Neural cell (in vitro differentiated cells): ENCODE measurements around the gene RAPGEF5. TPM values are rescaled to one million over a fixed set of nuclear protein-coding genes. Genes with fewer than 3 reads are reported as not detected.

ENCODE experiments used
- H2AFZ ChIP-seq: fragments of 200-600, 300-800 bp; sonication (generic), shearing (Covaris generic); 2 replicates; pipeline ENCODE4 v1.6.0; 2014; ENCODE audit warnings: low read depth, mild to moderate bottlenecking, antibody characterized with exemption, low read length, moderate library complexity
- H3F3A ChIP-seq: fragments of 200-600 bp; shearing (Covaris generic); 2 replicates; pipeline ENCODE4 v1.6.1; 2016; ENCODE audit warnings: mild to moderate bottlenecking, moderate library complexity, mixed read lengths, antibody characterized with exemption, low read length; ENCODE audit not compliant: insufficient read depth, poor library complexity, severe bottlenecking
- H3K27ac ChIP-seq: fragments of 200-600, 300-800 bp; sonication (generic), shearing (Covaris generic); 2 replicates; pipeline ENCODE4 v1.5.1; 2014; ENCODE audit warnings: mild to moderate bottlenecking, low read length, moderate library complexity
- H3K27me3 ChIP-seq: fragments of 300-800, 200-600 bp; sonication (generic), shearing (Covaris generic); 2 replicates; pipeline ENCODE4 v1.6.0; 2014; ENCODE audit warnings: mild to moderate bottlenecking, low read depth, low read length, moderate library complexity; ENCODE audit not compliant: insufficient read depth
- H3K36me3 ChIP-seq: fragments of 300-800, 200-600 bp; sonication (generic), shearing (Covaris generic); 2 replicates; pipeline ENCODE4 v1.5.1; 2014; ENCODE audit warnings: mild to moderate bottlenecking, antibody characterized with exemption, low read length, moderate library complexity; ENCODE audit not compliant: insufficient read depth
- H3K4me2 ChIP-seq: fragments of 300-800, 200-600 bp; sonication (generic), shearing (Covaris generic); 2 replicates; pipeline ENCODE4 v1.6.0; 2014; ENCODE audit warnings: mild to moderate bottlenecking, low read length
- H3K4me3 ChIP-seq: fragments of 300-800, 200-600 bp; sonication (generic), shearing (Covaris generic); 2 replicates; pipeline ENCODE4 v1.5.1; 2014; ENCODE audit warnings: mild to moderate bottlenecking, low read length, moderate library complexity
- H3K79me2 ChIP-seq: fragments of 200-600 bp; shearing (Covaris generic); replicated peaks from 2 replicates; pipeline ENCODE4 v1.6.0; 2014; ENCODE audit warnings: mild to moderate bottlenecking, low read length, moderate library complexity; ENCODE audit not compliant: insufficient read depth
- H3K9ac ChIP-seq: fragments of 300-800, 200-600 bp; sonication (generic), shearing (Covaris generic); 2 replicates; pipeline ENCODE4 v1.6.1; 2016; ENCODE audit warnings: mild to moderate bottlenecking, low read length, mixed read lengths
- H3K9me2 ChIP-seq: fragments of 200-600 bp; shearing (Covaris generic); 2 replicates; pipeline ENCODE4 v1.6.1; 2016; ENCODE audit warnings: mild to moderate bottlenecking, low read length, mixed read lengths; ENCODE audit not compliant: insufficient read depth
- H3K9me3 ChIP-seq: fragments of 200-600, 300-800 bp; sonication (generic), shearing (Covaris generic); 2 replicates; pipeline ENCODE4 v1.6.1; 2016; ENCODE audit warnings: mild to moderate bottlenecking, mixed run types, low read length, moderate library complexity, mixed read lengths
- H4K20me1 ChIP-seq: fragments of 200-600 bp; shearing (Covaris generic); 2 replicates; pipeline ENCODE4 v1.6.1; 2016; ENCODE audit warnings: mild to moderate bottlenecking, mixed run types; ENCODE audit not compliant: insufficient read depth
- CTCF ChIP-seq: fragments of 450-650 bp; IDR thresholded peaks from 2 replicates; pipeline ENCODE4 v1.5.1; 2014; ENCODE audit warnings: antibody characterized with exemption, mild to moderate bottlenecking, moderate library complexity; ENCODE audit not compliant: poor library complexity, severe bottlenecking
- EP300 ChIP-seq: fragments of 450-650 bp; conservative IDR thresholded peaks from 2 replicates; pipeline ENCODE4 v1.6.1; 2014; ENCODE audit warnings: antibody characterized with exemption, mild to moderate bottlenecking, moderate library complexity; ENCODE audit not compliant: poor library complexity, severe bottlenecking
- EZH2 ChIP-seq: fragments of 200-600, 300-800 bp; shearing (Covaris generic), sonication (generic); IDR thresholded peaks from 2 replicates; pipeline ENCODE4 v1.6.1; 2014; ENCODE audit warnings: antibody characterized with exemption, low read length, borderline replicate concordance, mild to moderate bottlenecking; ENCODE audit not compliant: insufficient read depth, poor library complexity, severe bottlenecking
- MXI1 ChIP-seq: fragments of 450-650 bp; conservative IDR thresholded peaks from 2 replicates; pipeline ENCODE4 v1.6.1; 2014; ENCODE audit warnings: antibody characterized with exemption, mild to moderate bottlenecking; ENCODE audit not compliant: poor library complexity, severe bottlenecking
- POLR2AphosphoS5 ChIP-seq: IDR thresholded peaks from 2 replicates; pipeline ENCODE4 v1.6.1; 2012
- RAD21 ChIP-seq: fragments of 450-650 bp; conservative IDR thresholded peaks from 2 replicates; pipeline ENCODE4 v1.6.1; 2014; ENCODE audit warnings: antibody characterized with exemption, mild to moderate bottlenecking, moderate library complexity
- REST ChIP-seq: IDR thresholded peaks from 2 replicates; pipeline ENCODE4 v1.6.1; 2012; ENCODE audit warnings: borderline replicate concordance
- SMC3 ChIP-seq: fragments of 450-650 bp; conservative IDR thresholded peaks from 2 replicates; pipeline ENCODE4 v1.6.1; 2014; ENCODE audit warnings: antibody characterized with exemption, mild to moderate bottlenecking, moderate library complexity; ENCODE audit not compliant: poor library complexity
- polyA plus RNA-seq: library from polyadenylated mRNA; depleted of rRNA; stranded (reverse); fragments of >200 nt; gene quantifications from 2 replicates; pipeline ENCODE4 v1.2.3, GENCODE V29; 2014

Gene RAPGEF5
- polyA plus RNA-seq, 1 donor from 2014 or later: 48.0 TPM

- H3K36me3 ChIP-seq: no peaks in the 10 kb centered on the region
- H3K27ac ChIP-seq: no peak overlapping the region
- H3K9me3 ChIP-seq: no peaks in the 10 kb centered on the region
- H3K4me3 ChIP-seq: no peak overlapping the region
- no peak overlapping the region for H3K9ac ChIP-seq
- no peak overlapping the region for H3K4me2 ChIP-seq
- H3K27me3 ChIP-seq: no peaks in the 10 kb centered on the region
- no peaks in the 10 kb centered on the region for H3K9me2 ChIP-seq
- no peaks in the 10 kb centered on the region for H3F3A ChIP-seq
- TF ChIP-seq CTCF: no peak
- TF ChIP-seq RAD21: no peak
- TF ChIP-seq MXI1: no peak
- no peak for TF ChIP-seq EP300
- no peak overlapping the region for H2AFZ ChIP-seq
- H3K79me2 ChIP-seq: no peaks in the 10 kb centered on the region
- H4K20me1 ChIP-seq: no peaks in the 10 kb centered on the region
Observed at GRCh38 chr7:22262538-22262937, 94.4 kb downstream of the RAPGEF5 start.

GRCh38 chr7:22256541-22257096, 100.3 kb downstream of the RAPGEF5 start:
- Histone ChIP-seq H3K27ac (no peak overlapping the region), H3K9me2 (no peaks in the 10 kb centered on the region), H3K27me3 (no peaks in the 10 kb centered on the region), H3K9ac (no peak overlapping the region), H3K4me3 (no peak overlapping the region), H3K79me2 (no peaks in the 10 kb centered on the region), H4K20me1 (no peaks in the 10 kb centered on the region), H3F3A (no peaks in the 10 kb centered on the region), H3K9me3 (no peaks in the 10 kb centered on the region), H3K36me3 (no peaks in the 10 kb centered on the region), H3K4me2 (no peak overlapping the region), H2AFZ (no peak overlapping the region)
- no peak for TF ChIP-seq POLR2AphosphoS5
- peak; percentile 17 for TF ChIP-seq SMC3
- peak; percentile 29 for TF ChIP-seq CTCF
- peak; percentile 25 for TF ChIP-seq RAD21
- no peak for TF ChIP-seq EZH2
- TF ChIP-seq REST: no peak
